HG02610 (cell line): ENCODE measurements around the gene SUCO.
"Not testable (repeated sequence)": the region's sequence is repeated elsewhere in the genome, so short reads cannot be mapped to it uniquely, and the experiment has no call there.

Source experiments
- ATAC-seq: cut with Tn5 transposase; IDR thresholded peaks from one replicate; pipeline ENCODE4 v1.9.1; 2021; ENCODE audit warnings: mild to moderate bottlenecking, moderate library complexity; ENCODE audit not compliant: unreplicated experiment

SUCO gene

GRCh38 chr1:172532700-172533512, at the start of gene SUCO:
SUCO (plus strand) TSS chr1:172533150; CDS start chr1:172533436, 286 bp downstream.
- peak; percentile 83 for ATAC-seq

GRCh38 chr1:172483448-172483847, 49.5 kb upstream of the SUCO start:
- ATAC-seq, result no peak

- no peak for ATAC-seq
Observed at GRCh38 chr1:172484252-172484651, 48.7 kb upstream of the SUCO start.

GRCh38 chr1:172485626-172486025, 47.3 kb upstream of the SUCO start:
- no peak for ATAC-seq

GRCh38 chr1:172486805-172487454, 46.0 kb upstream of the SUCO start:
- ATAC-seq, result no peak

GRCh38 chr1:172487550-172487949, 45.4 kb upstream of the SUCO start:
- no peak for ATAC-seq

GRCh38 chr1:172488393-172488792, 44.6 kb upstream of the SUCO start:
- ATAC-seq, result no peak

- no peak for ATAC-seq
Observed at GRCh38 chr1:172489847-172490246, 43.1 kb upstream of the SUCO start.

- no peak for ATAC-seq
Observed at GRCh38 chr1:172492421-172492820, 40.5 kb upstream of the SUCO start.

GRCh38 chr1:172494166-172494565, 38.8 kb upstream of the SUCO start:
- no peak for ATAC-seq

- ATAC-seq, result not testable (repeated sequence)
Observed at GRCh38 chr1:172496127-172496526, 36.8 kb upstream of the SUCO start.

GRCh38 chr1:172496678-172497077, 36.3 kb upstream of the SUCO start:
- no peak for ATAC-seq

GRCh38 chr1:172497230-172497629, 35.7 kb upstream of the SUCO start:
- no peak for ATAC-seq

GRCh38 chr1:172498857-172499256, 34.1 kb upstream of the SUCO start:
- no peak for ATAC-seq

- ATAC-seq, result no peak
Observed at GRCh38 chr1:172499636-172500141, 33.3 kb upstream of the SUCO start.

- no peak for ATAC-seq
Observed at GRCh38 chr1:172500207-172500606, 32.7 kb upstream of the SUCO start.

- no peak for ATAC-seq
Observed at GRCh38 chr1:172507741-172508140, 25.2 kb upstream of the SUCO start.

GRCh38 chr1:172510479-172510878, 22.5 kb upstream of the SUCO start:
- no peak for ATAC-seq

- no peak for ATAC-seq
Observed at GRCh38 chr1:172512591-172512990, 20.4 kb upstream of the SUCO start.

- ATAC-seq, result no peak
Observed at GRCh38 chr1:172513479-172513878, 19.5 kb upstream of the SUCO start.

- ATAC-seq, result no peak
Observed at GRCh38 chr1:172514108-172514507, 18.8 kb upstream of the SUCO start.

- no peak for ATAC-seq
Observed at GRCh38 chr1:172515436-172515835, 17.5 kb upstream of the SUCO start.
